ENCODE results near the gene FHIT. TPM values are rescaled to one million over a fixed set of nuclear protein-coding genes. Genes with fewer than 3 reads are reported as not detected.

The FHIT gene
- total and polyA plus RNA-seq, 2 of the 4 experiments (the other 2 are of a cell fraction) = 0.07 TPM; not detected in 1

DNA sequence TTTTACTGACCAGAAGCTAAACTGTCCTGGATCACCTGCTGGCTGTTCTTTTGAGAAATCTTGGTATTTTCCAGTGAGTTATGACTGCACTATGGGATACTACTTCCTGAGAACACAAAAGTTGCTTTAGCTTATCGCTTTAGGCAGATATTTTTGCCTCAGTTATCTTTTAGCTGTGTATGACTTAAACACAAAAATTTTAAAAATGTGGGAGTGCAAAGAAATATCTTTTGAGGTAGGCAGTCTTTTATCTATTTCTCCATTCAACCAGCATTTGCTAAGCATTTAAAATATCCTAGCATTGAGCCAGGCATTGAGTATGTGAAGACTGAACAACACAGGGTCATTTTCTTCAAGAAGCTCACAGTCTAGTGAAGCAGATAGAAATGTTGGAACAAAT is 981.9 kb downstream of the FHIT start:
- H3K36me3 ChIP-seq (ENCODE audit: control insufficient read depth, insufficient read depth, low read length) = no peaks in the 10 kb centered on the region
- H3K27me3 ChIP-seq (ENCODE audit: control insufficient read depth, insufficient read depth, low read length) = no peaks in the 10 kb centered on the region
- ChIA-PET POLR2A (ENCODE audit: unreplicated experiment) (no interaction called here), CTCF (interaction anchor here (0.6 kb wide), 2 partner anchors 12 to 121 kb away, joined by 3 read pairs; no protein-coding TSS in a partner anchor)
- H3K56ac ChIP-seq (ENCODE audit: extremely low read depth, insufficient read depth, low read length) = no peak overlapping the region
- H3K9me3 ChIP-seq (ENCODE audit: control insufficient read depth, insufficient read depth, low read length) = no peaks in the 10 kb centered on the region
- no peaks in the 10 kb centered on the region for H3K4me1 ChIP-seq (ENCODE audit: control insufficient read depth, insufficient read depth, low read length)
- TF ChIP-seq RAD21 (IDR thresholded peaks at IDR 0.05; ENCODE audit: low read length) = no peak
- no peak for TF ChIP-seq NFE2L2 (IDR thresholded peaks at IDR 0.05; ENCODE audit: low read depth, low read length)
- TF ChIP-seq POLR2A (IDR thresholded peaks at IDR 0.05; ENCODE audit: low read depth, low read length) = no peak
- TF ChIP-seq, protein P1, sequence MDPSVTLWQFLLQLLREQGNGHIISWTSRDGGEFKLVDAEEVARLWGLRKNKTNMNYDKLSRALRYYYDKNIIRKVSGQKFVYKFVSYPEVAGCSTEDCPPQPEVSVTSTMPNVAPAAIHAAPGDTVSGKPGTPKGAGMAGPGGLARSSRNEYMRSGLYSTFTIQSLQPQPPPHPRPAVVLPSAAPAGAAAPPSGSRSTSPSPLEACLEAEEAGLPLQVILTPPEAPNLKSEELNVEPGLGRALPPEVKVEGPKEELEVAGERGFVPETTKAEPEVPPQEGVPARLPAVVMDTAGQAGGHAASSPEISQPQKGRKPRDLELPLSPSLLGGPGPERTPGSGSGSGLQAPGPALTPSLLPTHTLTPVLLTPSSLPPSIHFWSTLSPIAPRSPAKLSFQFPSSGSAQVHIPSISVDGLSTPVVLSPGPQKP (IDR thresholded peaks at IDR 0.05; ENCODE audit: borderline replicate concordance, low read depth, low read length) = no peak
- TF ChIP-seq RCOR1 (IDR thresholded peaks at IDR 0.05; ENCODE audit: insufficient replicate concordance, low read length) = no peak
- no peak overlapping the region for H3K9ac ChIP-seq (ENCODE audit: low read depth, low read length)
- no peaks in the 10 kb centered on the region for H4K20me1 ChIP-seq (ENCODE audit: insufficient read depth, low read length)
- no peak overlapping the region for H4K5ac ChIP-seq (ENCODE audit: low read depth, low read length)
- WGBS, 2 experiments (ENCODE audit: extremely low coverage in 2 of 2, insufficient read length in 1 of 2) = no CpG with 5 or more reads among the region's 1 CpG
- H2AFZ ChIP-seq (replicated peaks; ENCODE audit: low read length, poor library complexity) = no peak overlapping the region
- intact Hi-C loops (cut with micrococcal nuclease) = no loop called here
- H3K23ac ChIP-seq (ENCODE audit: low read depth, low read length) = no peak overlapping the region
- dilution Hi-C loops (cut with HindIII; ENCODE audit: low sequenced_read_pairs, unreplicated experiment) = no loop called here
- no peak overlapping the region for H2AK9ac ChIP-seq (replicated peaks; ENCODE audit: low read depth, low read length, poor library complexity)
- H3K14ac ChIP-seq (replicated peaks; ENCODE audit: low read depth, low read length) = no peak overlapping the region
- BruUV-seq (replicated peaks) = no TSS peak
- no peak overlapping the region for H2AK5ac ChIP-seq (ENCODE audit: low read depth, low read length)
- H2BK120ac ChIP-seq (ENCODE audit: low read depth, low read length) = no peak overlapping the region
- ATAC-seq (ENCODE audit: low read depth) (no peak), DNase-seq (peak; percentile 11)
- no peak overlapping the region for H3K18ac ChIP-seq (ENCODE audit: low read depth, low read length)
- H2BK5ac ChIP-seq (ENCODE audit: low read depth, low read length, poor library complexity, severe bottlenecking) = no peak overlapping the region
- H4K8ac ChIP-seq (ENCODE audit: low read depth in 2 of 2, low read length in 2 of 2) = no peak overlapping the region
- no peak overlapping the region for H3K27ac ChIP-seq (ENCODE audit: insufficient read depth, low read length)
- H3K4me2 ChIP-seq (ENCODE audit: low read depth, low read length) = no peak overlapping the region
- H3K4ac ChIP-seq (ENCODE audit: low read depth, low read length) = no peak overlapping the region
- H4K91ac ChIP-seq (ENCODE audit: insufficient read depth, low read depth, low read length) = no peak overlapping the region
- no peak overlapping the region for H2BK15ac ChIP-seq (ENCODE audit: low read depth, low read length)
- no peaks in the 10 kb centered on the region for H3K9me1 ChIP-seq (ENCODE audit: insufficient read depth, low read length)
- no peak overlapping the region for H2BK20ac ChIP-seq (ENCODE audit: low read depth, low read length)
- no peaks in the 10 kb centered on the region for H3K79me1 ChIP-seq (ENCODE audit: low read depth in 1 of 2, low read length in 2 of 2)
- in situ Hi-C loops (cut with MboI; ENCODE audit: low sequenced_read_pairs) = no loop called here
- no peak overlapping the region for H3K4me3 ChIP-seq (ENCODE audit: insufficient read depth, low read depth, low read length)
